HepG2 (cell line): ENCODE results near the gene NLRP14. TPM values are rescaled to one million over a fixed set of nuclear protein-coding genes. Genes with fewer than 3 reads are reported as not detected.

Experiments used
- ATAC-seq: fragments of 200-7000 bp; cut with Tn5 transposase; 3 replicates; pipeline ENCODE4 v1.9.1; 2020; ENCODE audit warnings: mild to moderate bottlenecking, moderate library complexity
- BruUV-seq: library from RNA; stranded (reverse); fragments of 400-500 nt; replicated peaks from 2 replicates; lab custom pipeline; 2021; lab: Mats Ljungman, UMichigan
- CTCF ChIA-PET: fragments of 300-600 bp; formaldehyde crosslinking; extraction: SDS; loops from one replicate; lab custom pipeline; 2021; ENCODE audit warnings: low total read pairs, inconsistent platforms, low intra/inter-chr PET ratio; lab: Yijun Ruan, JAX
- POLR2A ChIA-PET: fragments of 350-600 bp; sonication (Branson Sonifier 250); formaldehyde crosslinking; loops from one replicate; lab custom pipeline; 2020; ENCODE audit warnings: antibody characterized with exemption, inconsistent platforms; lab: Yijun Ruan, JAX
- DNase-seq: peaks from one replicate; pipeline ENCODE4 v3.0.0-alpha.2; 2015; ENCODE audit warnings: low spot score
- FAIRE-seq: peaks from 3 replicates; lab custom pipeline; 2011; peaks lifted over from hg19 to GRCh38; lab: Jason Lieb, UNC
- H2AFZ ChIP-seq: one replicate; pipeline ENCODE4 v1.6.1; 2011; ENCODE audit warnings: low read length, inconsistent platforms
- H3K27ac ChIP-seq: fragments of 300-600 bp; 3 replicates; pipeline ENCODE4 v1.8.0; 2011; ENCODE audit warnings: mixed run types, mild to moderate bottlenecking, mixed read lengths, low read length, inconsistent platforms; ENCODE audit not compliant: insufficient read depth; ENCODE audit errors: extremely low read length
- H3K27me3 ChIP-seq, 2 experiments: fragments of 200-600 bp in 1 of 2; 2 replicates in 1 of 2; 3 replicates in 1 of 2; pipeline versions ENCODE4 v1.6.0 to v1.8.0; 2011; ENCODE audit warnings: low read length in 2 of 2, mild to moderate bottlenecking in 2 of 2, moderate library complexity in 2 of 2, inconsistent platforms in 1 of 2; ENCODE audit not compliant: insufficient read depth in 2 of 2, control insufficient read depth in 1 of 2
- H3K36me3 ChIP-seq, 2 experiments: fragments of 200-600 bp in 1 of 2; replicated peaks in 1 of 2; 2 replicates in 1 of 2; 3 replicates in 1 of 2; pipeline versions ENCODE4 v1.5.1 to v1.8.0; 2011; ENCODE audit warnings: low read length in 2 of 2, inconsistent platforms in 1 of 2; ENCODE audit not compliant: insufficient read depth in 2 of 2, control insufficient read depth in 1 of 2
- H3K4me1 ChIP-seq: 2 replicates; pipeline ENCODE4 v1.5.1; 2012; ENCODE audit warnings: low read length, inconsistent platforms; ENCODE audit not compliant: insufficient read depth
- H3K4me2 ChIP-seq: 2 replicates; pipeline ENCODE4 v1.6.0; 2011; ENCODE audit warnings: low read depth, low read length, inconsistent platforms
- H3K4me3 ChIP-seq, 3 experiments: fragments of 200-600 bp in 1 of 3; sonication (generic), shearing (Covaris generic) in 1 of 3; replicated peaks in 1 of 3; 2 replicates each; pipeline ENCODE4 v1.5.1; 2011 to 2016; ENCODE audit warnings: low read length in 3 of 3, inconsistent platforms in 2 of 3, low read depth in 2 of 3, mild to moderate bottlenecking in 2 of 3, control low read depth in 1 of 3, mixed read lengths in 1 of 3; ENCODE audit not compliant: insufficient read depth in 1 of 3
- H3K79me2 ChIP-seq: one replicate; pipeline ENCODE4 v1.6.1; 2011; ENCODE audit warnings: low read length, inconsistent platforms; ENCODE audit not compliant: insufficient read depth
- H3K9ac ChIP-seq: 2 replicates; pipeline ENCODE4 v1.6.0; 2011; ENCODE audit warnings: mild to moderate bottlenecking, low read depth, low read length, inconsistent platforms; ENCODE audit not compliant: insufficient read depth
- H3K9me3 ChIP-seq: 2 replicates; pipeline ENCODE4 v1.5.1; 2012; ENCODE audit warnings: mild to moderate bottlenecking, low read length
- H4K20me1 ChIP-seq: 2 replicates; pipeline ENCODE4 v1.6.0; 2011; ENCODE audit warnings: inconsistent platforms, mild to moderate bottlenecking, low read length, moderate library complexity; ENCODE audit not compliant: insufficient read depth
- CREB1 ChIP-seq, 2 experiments: fragments of 450-650 bp in 1 of 2; IDR thresholded peaks; 2 replicates each; pipeline ENCODE4 v1.6.1; 2016 to 2017; ENCODE audit warnings: control low read depth in 1 of 2, mild to moderate bottlenecking in 1 of 2, missing compliant biosample characterization in 1 of 2, missing genetic modification characterization in 1 of 2
- DDIT3 ChIP-seq: sonication (generic); formaldehyde crosslinking; IDR thresholded peaks from 2 replicates; pipeline ENCODE4 v1.4.0; 2020; ENCODE audit warnings: mild to moderate bottlenecking, missing genetic modification reagents
- GATAD2A ChIP-seq: IDR thresholded peaks from 2 replicates; pipeline ENCODE4 v1.6.1; 2016
- SALL1 ChIP-seq: sonication (generic); formaldehyde crosslinking; IDR thresholded peaks from 2 replicates; pipeline ENCODE4 v1.8.0; 2022; ENCODE audit warnings: mild to moderate bottlenecking, missing genetic modification reagents
- TCF7 ChIP-seq: sonication (generic); IDR thresholded peaks from 2 replicates; pipeline ENCODE4 v1.6.1; 2016; ENCODE audit warnings: antibody characterized with exemption, low read depth
- U2AF2 ChIP-seq: fragments of 200-400 bp; formaldehyde crosslinking; IDR thresholded peaks from 2 replicates; pipeline ENCODE4 v1.6.1; 2017; ENCODE audit warnings: low read depth, mild to moderate bottlenecking, low read length
- ZNF24 ChIP-seq: fragments of 450-650 bp; IDR thresholded peaks from 2 replicates; pipeline ENCODE4 v1.6.1; 2017; ENCODE audit warnings: antibody characterized with exemption, mild to moderate bottlenecking
- ZNF484 ChIP-seq: sonication (generic); formaldehyde crosslinking; IDR thresholded peaks from 2 replicates; pipeline ENCODE4 v1.5.1; 2020; ENCODE audit warnings: mild to moderate bottlenecking, low read depth, missing genetic modification reagents, borderline replicate concordance
- ZNF878 ChIP-seq: sonication (generic); formaldehyde crosslinking; IDR thresholded peaks from 2 replicates; pipeline ENCODE4 v1.8.1; 2023; ENCODE audit warnings: mild to moderate bottlenecking, missing genetic modification reagents, moderate library complexity
- WGBS: methylation state at CpG from one replicate; pipeline ENCODE4 v1.1.6; 2017; ENCODE audit warnings: low lambda C conversion rate; 5-methylcytosine and 5-hydroxymethylcytosine counted together
- in situ Hi-C: cut with HindIII; loops from 2 replicates; pipeline ENCODE4 v1.10.0; 2017; ENCODE audit warnings: low pct_unique_long_range_greater_than_20kb; ENCODE audit not compliant: extremely low pct_ligation_motif_present
- intact Hi-C: fragments of 100-400 bp; cut with micrococcal nuclease; formaldehyde crosslinking; loops from one replicate; pipeline ENCODE4 v1.10.0; 2022; ENCODE audit not compliant: unreplicated experiment
- polyA plus RNA-seq, 8 experiments: library from polyadenylated mRNA; depleted of rRNA in 3 of 8; stranded (reverse) in 7 of 8; unstranded in 1 of 8; fragments of >200 nt; fragmentation: Illumina TruSeq in 4 of 8; extraction: Trizol in 4 of 8; gene quantifications; 2 replicates each; pipeline versions ENCODE4 v1.2.1 to v1.2.3, GENCODE V29; 2011 to 2016; ENCODE audit warnings: low read depth in 4 of 8, missing spikeins in 1 of 8, mixed read lengths in 1 of 8; ENCODE audit not compliant: insufficient read depth in 1 of 8
- total RNA-seq, 5 experiments: library from RNA; depleted of rRNA; stranded (reverse); fragments of >200 nt; fragmentation: Illumina TruSeq; extraction: Trizol; gene quantifications; 2 replicates each; pipeline ENCODE4 v1.2.3, GENCODE V29; 2016; ENCODE audit warnings: low read depth in 1 of 5
- TF ChIP-seq, protein P1 (sequence below): IDR thresholded peaks from 2 replicates; pipeline ENCODE4 v1.6.1; 2016; ENCODE audit warnings: missing compliant biosample characterization, missing genetic modification reagents, borderline replicate concordance

The NLRP14 gene
- total and polyA plus RNA-seq, 2 of the 13 experiments (the other 11 are each of a cell fraction or from before 2014, with no cell fraction given) = not detected

DNA sequence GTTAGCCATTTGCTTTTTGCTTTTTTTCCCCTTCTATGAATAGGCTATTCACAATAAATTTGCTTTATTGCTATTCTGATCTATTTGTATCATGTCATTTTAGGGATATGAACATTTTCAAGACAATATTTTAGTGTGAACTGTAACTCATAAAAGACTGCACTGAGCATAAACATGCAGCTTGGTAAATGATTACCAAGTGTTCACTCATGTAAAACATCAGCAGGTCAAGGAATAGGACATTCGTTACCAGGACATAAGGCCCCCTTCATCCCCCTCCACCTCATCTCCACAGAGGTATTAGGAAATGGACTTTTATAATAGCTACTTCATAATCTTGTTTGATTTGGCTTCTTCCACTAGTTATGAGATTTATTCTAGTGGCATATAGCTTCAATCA lies 12.4 kb downstream of the NLRP14 start:
- Histone ChIP-seq H3K9ac (no peak overlapping the region), H3K9me3 (no peaks in the 10 kb centered on the region), H4K20me1 (no peaks in the 10 kb centered on the region), H3K4me2 (no peak overlapping the region), H3K4me3 (no peak overlapping the region), H3K27ac (no peak overlapping the region), H2AFZ (no peak overlapping the region), H3K4me1 (no peaks in the 10 kb centered on the region), H3K79me2 (no peaks in the 10 kb centered on the region), H3K27me3 (peaks cover 0 to 8% of the 10 kb centered on the region in 2 experiments; a peak in 2 of 5 replicates), H3K36me3 (no peaks in the 10 kb centered on the region)
- DNase-seq = no peak
- no peak for ATAC-seq
- TF ChIP-seq DDIT3 (CRISPR knock-in tag) (no peak), U2AF2 (no peak), ZNF878 (CRISPR knock-in tag) (no peak), SALL1 (CRISPR knock-in tag) (no peak), ZNF484 (CRISPR knock-in tag) (no peak), CREB1 (IDR thresholded peaks at IDR 0.05) (no peak), CREB1 (CRISPR knock-in tag; IDR thresholded peaks at IDR 0.05) (no peak), GATAD2A (CRISPR knock-in tag) (no peak), ZNF24 (no peak), TCF7 (no peak)
- CTCF ChIA-PET = no interaction called here
- intact Hi-C loops (no loop called here), in situ Hi-C loops (no loop called here)
- POLR2A ChIA-PET = no interaction called here
- 0% methylated on average over 1 of the region's 1 CpG for WGBS
- BruUV-seq = no TSS peak
- FAIRE-seq = no peak

- intact Hi-C loops (no loop called here), in situ Hi-C loops (no loop called here)
- Histone ChIP-seq H3K9me3 (no peaks in the 10 kb centered on the region), H3K36me3 (no peaks in the 10 kb centered on the region), H3K4me3 (no peak overlapping the region), H3K4me2 (no peak overlapping the region), H2AFZ (no peak overlapping the region), H3K79me2 (no peaks in the 10 kb centered on the region), H3K27ac (no peak overlapping the region), H3K9ac (no peak overlapping the region), H3K4me1 (no peaks in the 10 kb centered on the region), H3K27me3 (peaks cover 0 to 8% of the 10 kb centered on the region in 2 experiments; a peak in 2 of 5 replicates), H4K20me1 (no peaks in the 10 kb centered on the region)
- WGBS = 41% methylated on average over 6 of the region's 6 CpGs
- DNase-seq (no peak), FAIRE-seq (no peak), ATAC-seq (no peak)
- TF ChIP-seq, protein P1, sequence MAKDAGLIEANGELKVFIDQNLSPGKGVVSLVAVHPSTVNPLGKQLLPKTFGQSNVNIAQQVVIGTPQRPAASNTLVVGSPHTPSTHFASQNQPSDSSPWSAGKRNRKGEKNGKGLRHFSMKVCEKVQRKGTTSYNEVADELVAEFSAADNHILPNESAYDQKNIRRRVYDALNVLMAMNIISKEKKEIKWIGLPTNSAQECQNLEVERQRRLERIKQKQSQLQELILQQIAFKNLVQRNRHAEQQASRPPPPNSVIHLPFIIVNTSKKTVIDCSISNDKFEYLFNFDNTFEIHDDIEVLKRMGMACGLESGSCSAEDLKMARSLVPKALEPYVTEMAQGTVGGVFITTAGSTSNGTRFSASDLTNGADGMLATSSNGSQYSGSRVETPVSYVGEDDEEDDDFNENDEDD = no peak
- ChIA-PET POLR2A (no interaction called here), CTCF (no interaction called here)
- BruUV-seq = no TSS peak
Observed at GRCh38 chr11:7034019-7034418, 13.7 kb downstream of the NLRP14 start.
